AG04449 (cell line): ENCODE data around the gene BCL6.
"Not testable (repeated sequence)": the region's sequence is repeated elsewhere in the genome, so short reads cannot be mapped to it uniquely, and the experiment has no call there.

Experiments
- CTCF ChIA-PET: fragments of 350-600 bp; formaldehyde crosslinking; extraction: SDS; loops from one replicate; lab custom pipeline; 2021; ENCODE audit warnings: antibody characterized with exemption; lab: Yijun Ruan, JAX
- POLR2A ChIA-PET: fragments of 400-600, 350-600 bp; formaldehyde crosslinking; extraction: SDS; loops from one replicate; lab custom pipeline; 2020; ENCODE audit warnings: antibody characterized with exemption, inconsistent platforms; lab: Yijun Ruan, JAX
- DNase-seq: peaks from one replicate; pipeline ENCODE4 v3.0.0-alpha.2; 2010; ENCODE audit warnings: low read depth, low spot score
- H3K4me3 ChIP-seq: 2 replicates; pipeline ENCODE4 v1.5.1; 2011; ENCODE audit warnings: low read depth, mild to moderate bottlenecking, control low read depth, low read length
- CTCF ChIP-seq: IDR thresholded peaks from one replicate; pipeline ENCODE4 v1.5.1; 2011; ENCODE audit warnings: mild to moderate bottlenecking, moderate library complexity, low read length, control low read depth, inconsistent platforms; ENCODE audit not compliant: insufficient read depth; ENCODE audit errors: missing control alignments

Gene BCL6

GRCh38 chr3:187689984-187690383 lies 55.3 kb downstream of the BCL6 start:
- no peak for TF ChIP-seq CTCF
- no peak overlapping the region for H3K4me3 ChIP-seq
- DNase-seq: no peak
- ChIA-PET POLR2A (no interaction called here), CTCF (interaction anchor here (1.8 to 24.9 kb wide), 3 partner anchors 9 to 365 kb away, joined by 4 to 1530 read pairs (median 78); no protein-coding TSS in a partner anchor)

GRCh38 chr3:187686621-187687273 lies 58.5 kb downstream of the BCL6 start:
- no peak for DNase-seq
- no peak for TF ChIP-seq CTCF
- ChIA-PET CTCF (interaction anchor here (1.2 to 24.9 kb wide), 4 partner anchors 6 to 468 kb away, joined by 3 to 1530 read pairs (median 308); no protein-coding TSS in a partner anchor), POLR2A (no interaction called here)
- H3K4me3 ChIP-seq: no peak overlapping the region

GRCh38 chr3:187685948-187686347 lies 59.3 kb downstream of the BCL6 start:
- DNase-seq: no peak
- ChIA-PET POLR2A (no interaction called here), CTCF (interaction anchor here (1.2 to 24.9 kb wide), 3 partner anchors 9 to 467 kb away, joined by 3 to 1530 read pairs (median 538); no protein-coding TSS in a partner anchor)
- TF ChIP-seq CTCF: no peak
- H3K4me3 ChIP-seq: no peak overlapping the region

- no peak overlapping the region for H3K4me3 ChIP-seq
- POLR2A ChIA-PET: no interaction called here
- DNase-seq: no peak
- CTCF ChIA-PET: interaction anchor here (1.2 to 24.9 kb wide), 5 partner anchors 17 to 466 kb away, joined by 3 to 1530 read pairs (median 6); no protein-coding TSS in a partner anchor
- no peak for TF ChIP-seq CTCF
These were observed 60.4 kb downstream of the BCL6 start for GRCh38 chr3:187684880-187685279.

GRCh38 chr3:187684444-187684843 lies 60.8 kb downstream of the BCL6 start:
- no peak for TF ChIP-seq CTCF

GRCh38 chr3:187681756-187682155 lies 63.5 kb downstream of the BCL6 start:
- DNase-seq, POLR2A ChIA-PET, H3K4me3 ChIP-seq: not testable (repeated sequence)
- CTCF ChIA-PET: interaction anchor here (0.6 to 24.9 kb wide), 17 partner anchors 9 to 833 kb away, joined by 3 to 1530 read pairs (median 4); partner anchors contain the start of genes RPL39L and RTP2

More at GRCh38 chr3:187684444-187684843, 60.8 kb downstream of the BCL6 start:
- POLR2A ChIA-PET: no interaction called here
- no peak overlapping the region for H3K4me3 ChIP-seq
- DNase-seq: no peak
- CTCF ChIA-PET: interaction anchor here (0.6 to 24.9 kb wide), 9 partner anchors 11 to 571 kb away, joined by 3 to 1530 read pairs (median 4); partner anchors contain the start of gene RPL39L
